Measurements from ENCODE around the gene CSRNP3. TPM values are rescaled to one million over a fixed set of nuclear protein-coding genes. Genes with fewer than 3 reads are reported as not detected.

Gene CSRNP3
- total and polyA plus RNA-seq, 2 donors (not counting 3 experiments of a cell fraction or from before 2014, with no cell fraction given), result not detected

DNA sequence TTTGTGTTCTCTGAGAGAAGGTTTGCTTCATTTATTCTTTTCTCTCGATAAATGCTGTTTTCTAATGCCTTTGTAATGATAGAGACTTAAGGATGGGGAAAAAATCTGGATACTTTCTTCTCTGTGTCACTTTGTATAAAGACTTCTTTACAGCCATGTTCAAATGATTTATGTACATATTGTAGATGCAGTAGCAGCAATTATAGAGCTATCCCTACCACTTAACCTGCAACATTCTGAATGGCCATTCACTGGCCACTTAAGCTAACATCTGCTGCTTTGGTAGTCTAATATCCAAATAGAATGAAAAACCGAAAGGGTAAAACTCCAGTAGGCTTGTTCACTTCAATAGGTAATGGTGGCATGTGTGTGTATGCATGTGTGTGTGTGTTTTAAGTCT, 97.8 kb downstream of the CSRNP3 start:
- POLR2A ChIA-PET, result no interaction called here
- Histone ChIP-seq H3K27me3 (ENCODE audit: control insufficient read depth in 2 of 2, insufficient read depth in 2 of 2, low read length in 2 of 2) (no peaks in the 10 kb centered on the region), H3K9me3 (replicated peaks; ENCODE audit: control insufficient read depth, insufficient read depth, low read length) (no peaks in the 10 kb centered on the region), H3K4me2 (ENCODE audit: insufficient read depth, low read length) (no peak overlapping the region), H3K4me1 (ENCODE audit: control insufficient read depth, extremely low read depth, insufficient read depth, low read length) (no peaks in the 10 kb centered on the region), H3K27ac (ENCODE audit: insufficient read depth, low read depth, low read length) (no peak overlapping the region), H3K9ac (replicated peaks; ENCODE audit: extremely low read depth, insufficient read depth, low read length) (no peak overlapping the region), H3K4me3 (replicated peaks in 1 of 3; ENCODE audit: insufficient read depth in 1 of 3, low read depth in 1 of 3, low read length in 3 of 3) (no peak overlapping the region), H4K20me1 (replicated peaks; ENCODE audit: control insufficient read depth, extremely low read depth, insufficient read depth, low read length) (no peaks in the 10 kb centered on the region), H3K9me1 (replicated peaks; ENCODE audit: control insufficient read depth, extremely low read depth, insufficient read depth, low read length) (no peaks in the 10 kb centered on the region), H2AFZ (ENCODE audit: low read depth, low read length) (no peak overlapping the region), H3K79me2 (ENCODE audit: control insufficient read depth, insufficient read depth, low read length) (no peaks in the 10 kb centered on the region), H3K36me3 (ENCODE audit: control insufficient read depth in 2 of 2, extremely low read depth in 1 of 2, insufficient read depth in 2 of 2, low read length in 2 of 2) (no peaks in the 10 kb centered on the region)
- CTCF ChIA-PET, result interaction anchor here (0.7 kb wide), 1 partner anchor 560 kb away, joined by 3 read pairs; the partner anchor contains the start of gene SCN1A
- FAIRE-seq, result no peak
- dilution Hi-C loops (cut with MboI; ENCODE audit: extremely low pct_ligation_motif_present, low sequenced_read_pairs), result no loop called here
- no TSS peak for BruUV-seq (replicated peaks)
- no peak for DNase-seq (ENCODE audit: low read depth, low spot score)
- no peak for TF ChIP-seq POLR2AphosphoS5 (IDR thresholded peaks at IDR 0.05; ENCODE audit: insufficient read depth, low read depth, low read length)
- no peak for TF ChIP-seq FOS (IDR thresholded peaks at IDR 0.05; ENCODE audit: borderline replicate concordance, insufficient read depth, low read length)
- intact Hi-C loops (cut with micrococcal nuclease), result no loop called here

DNA sequence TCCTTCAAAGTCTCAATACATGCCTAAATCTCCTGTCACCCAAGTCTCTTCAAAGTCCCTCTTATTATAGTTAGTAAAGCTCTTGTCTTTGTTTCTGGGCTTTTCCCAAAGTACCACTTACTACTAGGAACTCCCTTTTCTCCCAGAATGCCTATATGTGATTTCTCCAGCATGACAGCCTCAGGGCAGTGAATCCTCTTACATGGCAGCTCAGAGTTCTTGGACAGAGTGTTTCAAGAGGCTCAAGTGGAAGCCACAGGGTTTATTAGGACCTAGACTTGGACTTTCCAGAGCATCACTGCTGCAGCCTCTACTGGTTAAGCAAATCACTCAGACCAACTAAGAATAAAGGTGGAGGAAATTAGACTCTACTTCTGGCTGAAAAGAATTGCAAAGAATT, 98.9 kb downstream of the CSRNP3 start:
- Histone ChIP-seq H3K4me2 (ENCODE audit: insufficient read depth, low read length) (no peak overlapping the region), H3K36me3 (ENCODE audit: control insufficient read depth in 2 of 2, extremely low read depth in 1 of 2, insufficient read depth in 2 of 2, low read length in 2 of 2) (no peaks in the 10 kb centered on the region), H3K9ac (replicated peaks; ENCODE audit: extremely low read depth, insufficient read depth, low read length) (no peak overlapping the region), H3K9me3 (replicated peaks; ENCODE audit: control insufficient read depth, insufficient read depth, low read length) (no peaks in the 10 kb centered on the region), H3K9me1 (replicated peaks; ENCODE audit: control insufficient read depth, extremely low read depth, insufficient read depth, low read length) (no peaks in the 10 kb centered on the region), H4K20me1 (replicated peaks; ENCODE audit: control insufficient read depth, extremely low read depth, insufficient read depth, low read length) (no peaks in the 10 kb centered on the region), H3K27me3 (ENCODE audit: control insufficient read depth in 2 of 2, insufficient read depth in 2 of 2, low read length in 2 of 2) (no peaks in the 10 kb centered on the region), H3K4me3 (replicated peaks in 1 of 3; ENCODE audit: insufficient read depth in 1 of 3, low read depth in 1 of 3, low read length in 3 of 3) (no peak overlapping the region), H3K27ac (ENCODE audit: insufficient read depth, low read depth, low read length) (no peak overlapping the region), H3K4me1 (ENCODE audit: control insufficient read depth, extremely low read depth, insufficient read depth, low read length) (no peaks in the 10 kb centered on the region), H3K79me2 (ENCODE audit: control insufficient read depth, insufficient read depth, low read length) (no peaks in the 10 kb centered on the region), H2AFZ (ENCODE audit: low read depth, low read length) (no peak overlapping the region)
- intact Hi-C loops (cut with micrococcal nuclease) (no loop called here), dilution Hi-C loops (cut with MboI; ENCODE audit: extremely low pct_ligation_motif_present, low sequenced_read_pairs) (no loop called here)
- TF ChIP-seq MAX (IDR thresholded peaks at IDR 0.05; ENCODE audit: insufficient read depth, insufficient read length) (no peak), EZH2 (IDR thresholded peaks at IDR 0.05; ENCODE audit: borderline replicate concordance, low read depth, low read length, severe bottlenecking) (no peak), FOS (IDR thresholded peaks at IDR 0.05; ENCODE audit: borderline replicate concordance, insufficient read depth, low read length) (no peak), POLR2AphosphoS5 (IDR thresholded peaks at IDR 0.05; ENCODE audit: insufficient read depth, low read depth, low read length) (no peak), POLR2A (IDR thresholded peaks at IDR 0.05; ENCODE audit: low read depth, low read length) (no peak), MYC (IDR thresholded peaks at IDR 0.05; ENCODE audit: low read depth, low read length) (no peak), CTCF (IDR thresholded peaks at IDR 0.05; ENCODE audit: extremely low read depth in 1 of 2, insufficient read depth in 1 of 2, low read depth in 1 of 2, low read length in 2 of 2) (no peak), JUN (IDR thresholded peaks at IDR 0.05; ENCODE audit: borderline replicate concordance, insufficient read depth, insufficient read length, low read depth) (no peak), GATA2 (IDR thresholded peaks at IDR 0.05; ENCODE audit: insufficient read depth, insufficient read length, low read depth, low read length) (no peak)
- FAIRE-seq (no peak), DNase-seq (ENCODE audit: low read depth, low spot score) (no peak)
- ChIA-PET POLR2A (no interaction called here), CTCF (interaction anchor here (0.7 to 1.1 kb wide), 2 partner anchors 9 to 10 kb away, joined by 3 to 5 read pairs; no protein-coding TSS in a partner anchor)
- no TSS peak for BruUV-seq (replicated peaks)
